Body of pancreas (tissue), 4 donors: ENCODE results near the gene TRIM40. TPM values are rescaled to one million over a fixed set of nuclear protein-coding genes. Genes with fewer than 3 reads are reported as not detected.

Experiments used
- ATAC-seq: fragments of 150-250 bp; one replicate; pipeline ENCODE4 v1.9.1; 2016
- DNase-seq, 4 donors: peaks; one replicate each; pipeline ENCODE4 v3.0.0-alpha.2; 2019
- H3K27ac ChIP-seq, 4 donors: fragments of 200-600 bp; sonication (generic); 1 replicate in 3 of 4; 2 replicates in 1 of 4; pipeline versions ENCODE4 v1.5.1 to v1.6.1; 2016 to 2019; ENCODE audit warnings: mild to moderate bottlenecking in 1 of 4, mixed read lengths in 1 of 4, moderate library complexity in 1 of 4
- H3K27me3 ChIP-seq, 2 donors: fragments of 200-600 bp; sonication (generic); one replicate each; pipeline ENCODE4 v1.6.0; 2016; ENCODE audit warnings: mild to moderate bottlenecking in 1 of 2
- H3K36me3 ChIP-seq, 2 donors: fragments of 200-600 bp; sonication (generic); replicated peaks in 1 of 2; 2 replicates each; pipeline ENCODE4 v1.5.1; 2016; ENCODE audit warnings: low read depth in 2 of 2; ENCODE audit not compliant: insufficient read depth in 1 of 2
- H3K4me1 ChIP-seq: fragments of 200-600 bp; sonication (generic); one replicate; pipeline ENCODE4 v1.6.0; 2016
- H3K4me3 ChIP-seq, 2 donors: fragments of 200-600 bp; sonication (generic); 1 replicate in 1 of 2; 2 replicates in 1 of 2; pipeline ENCODE4 v1.5.1; 2016 to 2019
- H3K9me3 ChIP-seq, 3 donors: fragments of 200-600 bp; sonication (generic); 1 replicate in 2 of 3; 2 replicates in 1 of 3; pipeline ENCODE4 v1.5.1; 2016
- POLR2A ChIP-seq, 3 donors: fragments of 450-650 bp; IDR thresholded peaks; one replicate each; pipeline ENCODE4 v1.6.1; 2016; ENCODE audit warnings: antibody characterized with exemption in 3 of 3, mild to moderate bottlenecking in 2 of 3
- WGBS, 2 donors: methylation state at CpG; one replicate each; pipeline ENCODE4 v1.1.5; 2017; 5-methylcytosine and 5-hydroxymethylcytosine counted together
- intact Hi-C: fragments of 100-400 bp; cut with DNase I; formaldehyde crosslinking; loops from one replicate; pipeline ENCODE4 v1.15.1; 2023
- total RNA-seq, 2 donors: library from RNA; depleted of rRNA; stranded (reverse); fragments of >200 nt; gene quantifications; one replicate each; pipeline ENCODE4 v1.1.0, GENCODE V29; 2016
- TF ChIP-seq, protein P1 (sequence below), 7 experiments: fragments of 450-650 bp in 4 of 7; fragments of 200-600 bp in 3 of 7; sonication (generic) in 3 of 7; IDR thresholded peaks; one replicate each; pipeline ENCODE4 v1.5.1; 2016 to 2019; ENCODE audit warnings: antibody characterized with exemption in 7 of 7

The TRIM40 gene
- total RNA-seq, 2 donors from 2014 or later: not detected

DNA sequence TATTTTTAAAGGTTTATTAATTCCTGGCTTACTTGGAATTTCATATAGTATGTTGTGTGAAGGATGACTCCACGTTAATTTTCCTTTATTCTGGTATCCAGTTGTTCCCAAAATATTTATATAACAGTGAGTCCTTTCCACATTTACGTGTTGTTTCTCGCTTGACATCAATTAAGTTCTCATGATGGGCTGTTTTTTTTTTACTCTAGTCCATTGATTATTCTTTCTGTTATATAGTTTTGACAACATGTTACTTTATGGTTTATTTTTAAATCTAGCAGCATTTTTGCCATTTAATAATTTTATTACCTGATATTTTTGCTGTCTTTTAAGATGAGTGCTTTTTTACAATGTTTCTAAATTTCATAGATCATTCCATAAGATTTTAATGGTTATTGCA is 6.7 kb downstream of the TRIM40 start:
- Histone ChIP-seq H3K27me3 (no peaks in the 10 kb centered on the region), H3K4me3 (no peak overlapping the region), H3K36me3 (no peaks in the 10 kb centered on the region), H3K4me1 (no peaks in the 10 kb centered on the region), H3K9me3 (no peaks in the 10 kb centered on the region), H3K27ac (no peak overlapping the region)
- ATAC-seq: no peak
- no peak for TF ChIP-seq POLR2A (IDR thresholded peaks at IDR 0.05)
- TF ChIP-seq, protein P1, sequence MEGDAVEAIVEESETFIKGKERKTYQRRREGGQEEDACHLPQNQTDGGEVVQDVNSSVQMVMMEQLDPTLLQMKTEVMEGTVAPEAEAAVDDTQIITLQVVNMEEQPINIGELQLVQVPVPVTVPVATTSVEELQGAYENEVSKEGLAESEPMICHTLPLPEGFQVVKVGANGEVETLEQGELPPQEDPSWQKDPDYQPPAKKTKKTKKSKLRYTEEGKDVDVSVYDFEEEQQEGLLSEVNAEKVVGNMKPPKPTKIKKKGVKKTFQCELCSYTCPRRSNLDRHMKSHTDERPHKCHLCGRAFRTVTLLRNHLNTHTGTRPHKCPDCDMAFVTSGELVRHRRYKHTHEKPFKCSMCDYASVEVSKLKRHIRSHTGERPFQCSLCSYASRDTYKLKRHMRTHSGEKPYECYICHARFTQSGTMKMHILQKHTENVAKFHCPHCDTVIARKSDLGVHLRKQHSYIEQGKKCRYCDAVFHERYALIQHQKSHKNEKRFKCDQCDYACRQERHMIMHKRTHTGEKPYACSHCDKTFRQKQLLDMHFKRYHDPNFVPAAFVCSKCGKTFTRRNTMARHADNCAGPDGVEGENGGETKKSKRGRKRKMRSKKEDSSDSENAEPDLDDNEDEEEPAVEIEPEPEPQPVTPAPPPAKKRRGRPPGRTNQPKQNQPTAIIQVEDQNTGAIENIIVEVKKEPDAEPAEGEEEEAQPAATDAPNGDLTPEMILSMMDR (IDR thresholded peaks at IDR 0.05): no peak
- intact Hi-C loops: no loop called here
- 59 to 66% methylated on average over 3 of the region's 3 CpGs for WGBS, 2 donors
- no peak for DNase-seq

DNA sequence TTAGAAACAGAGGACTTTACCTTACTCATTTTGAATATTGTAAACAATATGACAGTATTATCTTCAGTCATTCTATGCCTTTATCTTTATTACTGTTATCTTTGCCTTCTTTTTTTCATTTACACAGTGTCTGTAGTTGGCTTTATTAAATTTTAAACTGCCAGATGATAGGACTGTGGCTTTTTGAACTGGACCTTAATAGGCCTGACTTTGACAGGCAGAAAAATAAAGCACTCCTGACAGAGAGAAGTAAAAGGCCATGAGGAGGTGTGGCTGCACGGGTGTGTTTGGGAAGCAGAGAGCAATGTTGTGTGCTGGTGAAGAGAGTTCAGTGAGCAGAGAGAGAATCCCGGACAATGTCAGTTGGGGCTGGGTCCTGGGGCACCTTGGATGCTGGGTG is 7.8 kb downstream of the TRIM40 start:
- WGBS, 2 donors: 55 to 66% methylated on average over 2 of the region's 2 CpGs
- no peak for ATAC-seq

DNA sequence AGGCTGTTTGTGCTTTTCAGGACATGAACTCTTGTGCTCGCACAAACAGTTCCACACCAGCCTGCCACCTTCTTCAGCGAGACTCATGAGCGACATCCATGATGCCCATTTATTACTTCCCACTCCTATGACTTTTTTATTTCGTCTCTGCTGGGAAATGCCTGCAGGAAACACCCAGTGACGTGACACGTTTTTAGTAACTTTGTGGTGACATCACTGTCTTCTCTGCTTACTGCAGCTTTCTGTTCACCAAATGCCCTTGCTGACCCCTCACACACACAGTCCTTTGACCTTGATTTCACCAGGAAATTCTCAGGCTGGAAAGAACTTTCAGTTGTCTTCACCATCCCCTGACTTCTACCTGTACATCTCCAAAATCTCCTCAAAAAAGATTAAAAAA is 8.9 kb downstream of the TRIM40 start:
- no peaks in the 10 kb centered on the region for H3K4me1 ChIP-seq
- no peaks in the 10 kb centered on the region for H3K9me3 ChIP-seq
- no peaks in the 10 kb centered on the region for H3K27me3 ChIP-seq
- no peak overlapping the region for H3K4me3 ChIP-seq
- intact Hi-C loops: no loop called here
- no peak overlapping the region for H3K27ac ChIP-seq
- DNase-seq: no peak
- no peak for TF ChIP-seq POLR2A (IDR thresholded peaks at IDR 0.05)
- TF ChIP-seq, protein P1 (IDR thresholded peaks at IDR 0.05): no peak
- no peak for ATAC-seq
- no peaks in the 10 kb centered on the region for H3K36me3 ChIP-seq
- WGBS, 2 donors: 67 to 71% methylated on average over 6 of the region's 6 CpGs

More for the DNA sequence above, 7.8 kb downstream of the TRIM40 start:
- no peaks in the 10 kb centered on the region for H3K36me3 ChIP-seq
- no peaks in the 10 kb centered on the region for H3K27me3 ChIP-seq
- H3K27ac ChIP-seq: no peak overlapping the region
- H3K9me3 ChIP-seq: no peaks in the 10 kb centered on the region
- TF ChIP-seq, protein P1 (IDR thresholded peaks at IDR 0.05): no peak
- no peak for TF ChIP-seq POLR2A (IDR thresholded peaks at IDR 0.05)
- no peaks in the 10 kb centered on the region for H3K4me1 ChIP-seq
- H3K4me3 ChIP-seq: no peak overlapping the region
- intact Hi-C loops: no loop called here
- no peak for DNase-seq

DNA sequence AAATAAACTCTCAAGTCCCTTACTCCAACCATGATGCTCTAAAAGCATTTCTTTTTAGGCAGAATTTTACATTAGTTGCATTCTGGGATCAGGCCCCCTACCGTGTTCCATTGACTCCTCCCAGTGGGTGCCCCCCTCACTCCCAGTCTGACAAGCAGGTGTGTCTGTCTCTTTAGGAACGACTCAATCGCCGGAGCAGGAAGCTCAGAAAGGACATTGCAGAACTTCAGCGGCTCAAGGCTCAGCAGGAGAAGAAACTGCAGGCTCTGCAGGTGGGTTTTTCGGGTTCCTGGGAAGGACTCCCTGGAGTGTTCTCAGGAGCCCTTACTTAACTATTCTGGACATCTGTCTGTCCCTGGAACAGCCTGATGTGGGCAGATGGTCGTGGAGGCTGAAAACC is 9.9 kb downstream of the TRIM40 start:
- Histone ChIP-seq H3K27ac (no peak overlapping the region), H3K4me1 (no peaks in the 10 kb centered on the region), H3K9me3 (no peaks in the 10 kb centered on the region), H3K27me3 (no peaks in the 10 kb centered on the region), H3K4me3 (no peak overlapping the region), H3K36me3 (no peaks in the 10 kb centered on the region)
- 44 to 58% methylated on average over 7 of the region's 7 CpGs for WGBS, 2 donors
- intact Hi-C loops: no loop called here
- DNase-seq: no peak
- ATAC-seq: no peak
- TF ChIP-seq POLR2A (IDR thresholded peaks at IDR 0.05): no peak
- TF ChIP-seq, protein P1 (IDR thresholded peaks at IDR 0.05): no peak

DNA sequence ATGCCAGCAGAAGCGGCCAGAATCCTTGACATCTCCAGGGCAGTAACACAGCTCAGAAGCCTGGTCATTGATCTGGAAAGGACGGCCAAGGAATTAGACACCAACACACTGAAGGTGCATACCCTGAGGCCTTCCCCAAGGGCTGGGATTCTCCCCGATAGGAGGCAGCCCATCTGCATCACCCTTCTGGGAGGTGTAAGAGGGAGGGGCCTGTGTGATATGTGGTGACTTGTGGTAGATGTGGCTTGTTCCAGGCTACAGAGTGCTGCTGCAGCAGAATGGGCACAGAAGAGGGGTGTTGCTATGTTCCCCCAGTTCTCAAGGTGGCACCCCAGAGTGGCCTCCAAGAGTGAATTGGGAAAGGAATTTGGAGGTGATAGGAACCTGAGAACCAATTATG is 11.2 kb downstream of the TRIM40 start:
- H3K4me1 ChIP-seq: no peaks in the 10 kb centered on the region
- H3K9me3 ChIP-seq: no peaks in the 10 kb centered on the region
- H3K36me3 ChIP-seq: no peaks in the 10 kb centered on the region
- H3K27me3 ChIP-seq: no peaks in the 10 kb centered on the region
- no peak overlapping the region for H3K27ac ChIP-seq
- ATAC-seq (no peak), DNase-seq (no peak)
- no peak for TF ChIP-seq POLR2A (IDR thresholded peaks at IDR 0.05)
- TF ChIP-seq, protein P1 (IDR thresholded peaks at IDR 0.05): no peak
- intact Hi-C loops: no loop called here
- 77 to 83% methylated on average over 2 to 3 of the region's 3 CpGs for WGBS, 2 donors
- H3K4me3 ChIP-seq: no peak overlapping the region
